GM18873 (cell line): ENCODE results near the gene RSPRY1.
"Not testable (repeated sequence)": the region's sequence is repeated elsewhere in the genome, so short reads cannot be mapped to it uniquely, and the experiment has no call there.

Experiments
- ATAC-seq: cut with Tn5 transposase; IDR thresholded peaks from one replicate; pipeline ENCODE4 v1.9.1; 2021; ENCODE audit warnings: mild to moderate bottlenecking, moderate library complexity, moderate number of reproducible peaks; ENCODE audit not compliant: unreplicated experiment, low FRiP score

RSPRY1 gene

DNA sequence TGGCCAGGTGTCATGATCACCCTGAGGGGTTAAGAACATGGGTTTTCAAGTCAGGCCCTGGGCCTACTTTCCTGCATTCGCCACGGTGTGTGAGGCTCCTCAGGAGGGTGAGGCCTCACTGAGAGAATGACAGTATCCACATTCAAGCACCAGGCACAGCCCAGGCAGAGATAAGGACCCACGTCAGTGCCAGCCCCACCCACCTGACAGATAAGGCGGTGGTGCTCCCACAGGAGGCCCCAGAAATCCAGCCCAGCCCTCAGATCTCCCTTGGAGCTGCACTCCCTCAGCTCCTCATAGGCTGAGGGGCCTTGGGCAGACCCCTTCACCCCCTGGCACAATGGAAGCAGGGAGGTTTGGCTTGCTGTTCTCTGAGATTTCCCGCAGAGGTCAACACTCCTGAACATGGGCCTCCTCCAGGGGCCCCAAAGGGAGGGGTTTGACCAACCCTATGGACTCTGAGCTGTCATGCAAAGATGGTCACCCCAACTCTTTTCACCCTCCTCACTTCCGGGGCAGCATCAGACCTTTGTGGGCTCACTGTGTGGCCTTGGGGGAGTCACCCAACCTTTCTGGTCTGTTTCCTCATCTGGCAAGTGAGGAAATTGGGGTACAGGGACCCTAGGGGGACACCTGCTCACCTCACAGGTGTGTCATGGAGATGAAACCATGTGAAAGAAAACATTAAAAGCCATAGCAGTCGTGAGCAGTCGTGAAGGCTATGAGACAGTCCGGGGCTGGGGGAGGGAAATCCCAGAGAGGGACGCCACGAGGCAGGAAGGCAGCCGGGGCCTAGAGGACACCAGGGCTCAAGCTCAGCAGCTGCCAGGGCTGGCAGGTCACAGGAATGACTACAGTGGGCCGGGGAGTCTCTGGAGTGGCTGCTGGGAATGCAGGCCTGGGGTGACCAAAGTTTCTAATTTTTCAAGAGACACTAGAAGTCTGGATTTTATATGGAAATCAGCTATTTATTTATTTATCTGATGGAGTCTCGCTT, 83.0 kb downstream of the RSPRY1 start:
- no peak for ATAC-seq

DNA sequence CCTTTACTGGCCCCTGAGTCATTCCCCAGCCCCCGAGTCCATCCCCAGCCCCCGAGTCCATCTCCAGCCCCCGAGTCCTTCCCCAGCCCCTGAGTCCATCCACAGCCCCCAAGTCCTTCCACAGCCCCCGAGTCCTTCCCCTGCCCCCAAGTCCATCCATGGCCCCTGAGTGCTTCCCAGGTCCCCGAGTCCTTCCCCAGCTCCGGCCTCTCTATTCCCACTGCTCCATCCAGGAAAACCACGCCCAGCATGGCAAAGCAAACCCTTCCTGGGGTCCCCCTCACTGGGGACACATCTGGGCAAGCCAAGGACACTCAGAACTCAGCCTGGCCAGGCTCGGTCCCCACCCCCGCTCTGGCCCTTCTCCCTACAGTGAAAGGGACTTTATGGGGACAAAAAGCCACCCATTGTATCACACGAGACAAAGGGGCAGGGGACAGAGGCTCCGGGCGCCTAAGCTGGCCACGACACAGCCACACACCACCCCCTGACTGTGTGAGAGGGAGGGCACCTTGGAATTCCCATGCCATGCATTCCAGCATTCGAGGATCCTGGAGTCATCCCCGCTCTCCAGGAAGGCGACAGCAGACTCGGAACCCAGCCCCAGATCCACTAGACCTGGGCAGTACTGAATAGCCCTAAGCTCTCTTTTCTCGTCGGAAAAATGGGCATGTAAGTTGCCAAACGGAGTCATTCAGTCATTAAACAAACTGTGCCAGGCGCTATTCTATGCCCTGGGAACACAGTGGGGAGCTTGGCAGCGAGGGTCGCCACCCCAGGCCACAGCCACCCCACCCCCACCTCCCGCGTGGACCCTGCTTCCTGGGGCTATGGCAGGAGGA, 84.3 kb downstream of the RSPRY1 start:
- ATAC-seq, result no peak

DNA sequence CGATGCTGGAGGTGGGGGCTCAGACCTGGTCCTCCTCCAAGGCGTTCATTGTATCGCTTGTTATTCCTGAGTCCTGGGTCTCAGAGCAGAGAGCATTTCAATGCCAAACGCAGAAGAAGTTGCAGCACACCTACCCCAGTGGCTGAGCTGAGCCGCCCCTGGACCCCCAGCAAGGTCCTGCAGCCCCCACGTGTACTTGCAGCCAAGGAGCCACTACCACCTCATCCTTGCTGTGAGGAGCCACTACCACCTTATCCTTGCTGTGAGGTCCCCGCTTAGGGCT, 84.9 kb downstream of the RSPRY1 start:
- ATAC-seq, result no peak

DNA sequence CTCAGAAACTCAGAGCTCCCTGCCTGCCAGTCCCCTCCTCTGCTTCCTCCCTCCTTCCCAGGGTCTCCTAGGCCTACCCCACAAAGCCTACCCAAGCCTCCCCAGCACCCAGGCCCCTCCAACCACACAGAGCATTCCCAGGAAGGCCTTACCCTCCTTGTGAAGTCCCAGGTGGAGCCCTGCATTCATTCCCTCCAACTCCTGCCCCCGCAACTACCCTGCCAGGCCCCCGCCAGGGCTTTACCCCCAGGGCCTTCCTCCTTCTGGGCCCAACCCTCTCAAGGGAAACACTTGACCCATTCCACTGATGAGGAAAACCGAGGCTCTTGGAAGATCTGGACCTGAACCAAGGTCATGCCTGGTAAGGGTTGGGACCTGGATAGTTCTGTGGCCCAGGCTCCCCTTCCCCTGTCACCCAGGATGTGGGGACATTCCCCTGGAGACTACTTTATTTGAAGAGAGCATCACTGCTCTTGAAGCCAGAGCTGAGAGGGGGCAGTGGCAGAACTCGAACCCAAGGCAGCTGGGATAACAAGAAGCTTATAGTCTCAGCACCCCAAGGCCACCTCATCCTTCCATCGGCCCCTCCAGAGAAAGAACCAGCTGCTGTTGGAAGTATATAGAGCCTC, 85.9 kb downstream of the RSPRY1 start:
- no peak for ATAC-seq

DNA sequence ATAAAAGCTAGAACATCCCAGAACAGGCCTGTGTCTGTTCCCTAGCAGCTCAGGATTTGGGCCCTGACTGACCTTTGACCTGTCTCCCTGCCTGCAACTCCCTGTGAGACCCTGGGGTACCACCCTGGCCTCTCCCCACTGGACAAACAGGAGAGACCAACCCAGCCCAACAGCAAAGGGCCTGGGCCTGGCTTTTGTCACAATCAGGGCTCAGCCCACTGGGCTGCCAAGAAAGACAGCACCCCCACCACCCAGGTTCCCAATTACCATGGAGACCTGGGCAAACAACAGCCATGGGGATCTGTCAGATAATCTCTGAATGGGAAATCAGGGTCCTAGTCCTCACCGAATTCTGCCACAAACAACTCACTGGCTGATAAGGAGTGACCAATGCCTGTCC, 87.2 kb downstream of the RSPRY1 start:
- no peak for ATAC-seq

DNA sequence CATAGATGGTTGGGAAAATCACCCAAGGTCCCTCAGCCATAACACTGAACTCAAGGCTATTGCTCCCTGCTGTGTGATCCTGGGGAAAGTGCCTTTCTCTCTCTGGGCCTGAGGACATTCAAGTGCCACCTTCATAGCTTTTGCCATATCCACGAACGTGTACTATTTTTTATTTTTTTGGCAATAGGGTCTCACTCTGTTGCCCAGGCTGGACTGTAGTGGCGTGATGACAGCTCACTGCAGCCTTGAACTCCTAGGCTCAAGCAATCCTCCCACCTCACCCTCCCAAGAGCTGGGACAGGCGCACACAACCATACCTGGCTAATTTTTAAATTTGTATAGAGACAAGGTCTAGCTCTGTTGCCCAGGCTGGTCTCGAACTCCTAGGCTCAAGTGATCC, 87.7 kb downstream of the RSPRY1 start:
- ATAC-seq, result no peak

DNA sequence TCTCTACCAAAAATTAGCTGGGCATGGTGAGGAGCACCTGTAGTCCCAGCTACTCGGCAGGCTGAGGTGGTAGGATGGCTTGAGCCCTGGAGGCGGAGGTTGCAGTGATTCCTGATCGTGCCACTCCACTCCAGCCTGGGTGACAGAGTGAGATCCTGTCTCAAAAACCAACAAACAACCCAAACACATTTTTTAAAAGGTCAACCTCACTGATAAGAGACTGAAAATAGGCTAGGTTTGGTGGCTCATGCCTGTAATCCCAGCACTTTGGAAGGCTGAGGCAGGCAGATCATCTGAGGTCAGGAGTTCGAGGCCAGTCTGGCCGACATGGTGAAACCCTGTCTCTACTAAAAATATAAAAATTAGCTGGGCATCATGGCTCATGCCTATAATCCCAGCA, 89.8 kb downstream of the RSPRY1 start:
- not testable (repeated sequence) for ATAC-seq

DNA sequence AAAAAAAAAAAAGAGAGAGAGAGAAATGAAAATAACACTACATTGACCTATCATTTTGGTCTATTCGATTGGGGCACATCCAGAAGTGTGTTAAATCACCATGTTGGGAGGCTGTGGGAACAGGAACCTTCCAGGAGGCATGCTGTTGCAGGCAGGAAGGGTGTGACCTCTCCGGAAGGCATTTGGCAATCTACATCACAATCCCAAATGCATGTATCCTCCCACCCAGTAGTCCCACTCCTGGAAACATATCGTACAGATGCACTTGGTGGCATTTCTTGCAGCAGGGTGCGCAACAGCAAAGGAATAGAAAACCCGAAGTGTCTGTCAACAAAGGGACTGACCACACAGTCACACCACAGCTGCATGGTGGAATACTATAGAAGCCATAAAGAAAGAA, 90.5 kb downstream of the RSPRY1 start:
- no peak for ATAC-seq

DNA sequence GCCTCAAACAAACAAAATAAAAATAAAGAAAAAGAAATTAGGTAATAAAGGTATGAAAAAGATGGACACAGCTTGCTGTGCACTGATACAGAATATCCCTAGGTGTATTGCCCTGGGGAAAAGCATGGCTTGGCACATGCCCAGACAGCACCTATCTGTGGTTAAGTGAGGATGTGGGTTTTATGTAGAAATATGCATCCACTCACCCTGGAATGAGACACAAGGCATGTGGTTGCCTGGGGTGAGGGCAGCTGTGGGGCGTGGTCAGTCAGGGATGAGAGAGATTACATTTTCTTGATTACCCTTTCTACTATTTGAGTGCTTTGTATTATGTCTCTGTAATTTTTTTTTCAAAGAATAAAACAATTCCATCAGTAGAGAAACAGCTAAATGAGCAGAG, 91.5 kb downstream of the RSPRY1 start:
- no peak for ATAC-seq

DNA sequence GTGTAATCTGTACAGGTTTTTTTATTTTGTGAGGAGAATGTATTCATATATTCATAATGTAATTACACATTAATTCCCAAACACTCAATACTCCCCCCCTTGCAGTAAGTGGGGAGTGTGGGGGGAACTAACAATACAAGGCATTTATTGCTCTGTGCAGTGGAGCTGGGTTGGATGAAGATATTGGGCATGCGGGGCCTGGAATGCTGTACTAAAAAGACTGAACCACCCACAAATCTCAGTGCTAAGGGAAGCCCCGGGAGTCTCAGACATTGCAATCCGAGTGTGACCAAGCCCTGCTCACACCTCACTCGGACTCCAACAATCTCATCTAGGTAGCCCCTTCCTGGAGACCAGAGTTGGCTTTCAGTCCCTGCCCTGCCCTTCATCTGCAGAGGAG, 92.4 kb downstream of the RSPRY1 start:
- ATAC-seq, result no peak

DNA sequence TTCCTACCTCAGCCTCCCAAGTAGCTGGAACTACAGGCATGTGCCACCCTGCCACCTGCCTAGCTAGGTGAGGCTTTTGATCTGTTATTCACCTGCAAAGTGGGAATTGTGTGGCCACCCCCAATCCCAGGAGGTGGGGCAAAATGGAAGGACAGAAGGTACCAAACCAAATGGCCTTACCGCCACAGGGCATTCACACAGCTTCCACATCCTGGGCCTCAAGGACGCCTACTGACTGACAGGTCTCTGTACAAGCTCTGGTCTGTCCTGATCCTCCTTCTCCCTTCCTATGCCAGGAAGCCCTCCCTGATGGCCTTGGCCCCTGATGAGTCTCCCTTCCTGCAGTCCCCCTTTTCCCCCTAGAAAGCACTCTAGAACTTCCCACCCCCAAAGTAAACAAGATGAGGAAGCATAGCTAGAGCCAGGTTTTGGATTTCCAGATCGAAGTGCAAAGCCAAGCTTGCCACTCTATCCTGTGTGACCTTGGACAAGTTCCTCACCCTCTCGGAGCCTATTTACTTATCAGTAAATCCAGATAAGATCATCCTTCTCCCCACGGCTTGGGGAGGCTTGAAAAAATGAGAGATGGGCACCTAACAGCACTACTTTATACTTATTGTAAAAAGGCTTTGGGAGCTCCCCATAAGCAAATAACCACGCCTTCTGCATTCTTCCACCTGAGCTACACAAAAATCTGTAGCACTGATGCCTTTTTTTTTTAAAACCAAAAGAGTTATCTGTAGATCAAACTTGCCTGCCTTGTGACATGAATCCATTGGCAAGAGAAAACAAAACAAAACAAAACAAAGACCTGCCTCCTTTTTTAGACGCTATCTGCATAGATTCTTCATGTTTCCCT, 93.9 kb downstream of the RSPRY1 start:
- ATAC-seq, result no peak

DNA sequence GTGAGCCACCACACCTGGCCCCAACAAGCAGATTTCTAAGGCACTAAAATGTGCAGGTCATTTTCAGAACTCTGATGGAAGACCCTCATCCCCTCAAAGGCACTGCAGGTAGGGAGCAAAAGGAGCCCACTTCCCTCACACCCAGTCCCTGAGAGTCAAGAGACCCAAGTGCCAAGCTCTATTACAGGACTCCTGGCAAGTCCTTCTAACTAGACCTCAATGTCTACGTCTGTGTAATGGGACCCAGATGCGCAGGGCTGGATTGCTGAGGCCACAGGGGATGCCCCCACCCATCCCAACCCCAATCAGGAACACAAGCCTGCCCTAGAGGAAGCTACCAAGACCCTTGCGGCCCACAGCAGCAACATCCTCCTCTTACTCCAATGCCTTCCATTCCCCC, 95.7 kb downstream of the RSPRY1 start:
- ATAC-seq, result no peak

DNA sequence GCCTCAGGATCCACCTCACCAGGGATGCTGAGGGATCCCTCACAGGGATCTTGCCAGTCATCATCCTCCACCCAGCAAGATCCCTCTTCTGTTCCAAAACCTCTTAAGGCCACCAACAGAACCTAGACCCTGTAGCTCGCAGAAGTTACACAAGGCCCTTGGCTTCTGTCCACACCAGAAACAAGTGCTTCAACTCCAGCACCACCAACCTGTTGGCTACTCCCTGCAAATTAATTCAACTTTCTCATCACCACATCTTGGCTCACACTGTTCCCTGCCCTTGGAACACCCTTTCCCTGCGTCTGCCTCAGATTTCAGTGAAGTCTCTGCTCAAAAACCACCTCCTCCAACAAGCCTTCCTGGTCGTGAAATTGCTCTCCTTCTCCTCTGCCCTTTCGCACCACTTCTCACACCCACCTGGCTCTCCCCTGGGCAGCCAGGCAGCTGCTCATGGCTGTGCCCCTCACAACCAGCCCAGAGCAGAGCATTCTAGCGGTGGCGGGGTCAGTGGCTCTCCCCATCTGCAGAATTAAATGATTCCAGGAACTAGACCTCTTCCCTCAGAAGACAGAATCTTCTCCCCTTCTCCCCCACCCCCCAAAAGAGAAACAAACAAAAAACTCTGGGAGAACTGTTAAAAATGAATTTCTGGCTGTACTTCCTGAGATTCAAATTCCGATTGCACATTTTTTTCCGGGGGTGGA, 96.5 kb downstream of the RSPRY1 start:
- ATAC-seq, result no peak

DNA sequence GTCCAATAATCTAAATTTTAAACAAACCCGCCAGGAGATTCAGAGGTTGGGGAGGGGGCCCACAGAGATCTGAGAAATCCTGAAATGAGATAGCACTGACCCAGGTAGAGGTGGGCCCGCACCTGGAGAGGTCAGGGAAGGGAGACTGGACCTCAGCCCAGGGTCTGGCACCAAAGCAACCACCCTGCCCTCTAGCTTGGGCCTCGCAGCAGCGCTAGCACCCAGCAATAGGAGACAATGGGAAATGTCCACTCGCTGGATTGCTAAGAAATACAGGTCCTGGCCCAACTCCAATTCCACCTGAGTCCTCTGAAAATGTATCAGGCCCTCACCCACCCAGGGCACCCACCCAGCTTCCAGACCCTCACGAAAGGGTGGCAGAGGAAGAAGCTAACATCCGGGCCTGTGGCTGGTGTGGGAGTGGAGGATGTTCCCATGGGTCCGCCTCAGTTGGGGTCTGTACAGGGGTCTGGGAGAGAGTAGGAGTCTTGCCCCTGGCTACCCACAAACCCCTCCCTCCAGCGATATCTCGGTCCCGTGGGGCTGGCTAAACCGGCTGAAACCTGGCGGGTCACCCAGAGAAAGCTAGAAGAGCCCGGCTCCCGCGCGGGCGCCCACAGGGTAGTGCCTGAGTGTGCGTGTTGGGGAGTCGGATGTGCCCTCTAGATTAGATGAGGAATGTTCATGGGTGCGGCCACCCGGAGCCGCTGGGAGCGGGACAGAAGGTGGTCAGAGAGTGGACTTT, 97.3 kb downstream of the RSPRY1 start:
- no peak for ATAC-seq

DNA sequence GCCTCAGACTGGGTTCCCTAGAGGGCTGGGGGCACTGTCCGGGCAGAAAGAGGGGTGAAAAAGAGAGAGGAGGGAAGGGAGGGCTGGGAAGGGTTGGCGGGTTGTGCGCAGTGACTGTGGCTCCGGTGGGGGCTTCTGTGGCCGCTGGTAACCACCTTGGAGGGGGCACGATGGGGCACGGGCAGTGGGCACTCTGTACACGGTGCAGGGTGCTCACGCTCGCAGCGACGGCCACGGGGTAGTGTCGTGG, 97.8 kb downstream of the RSPRY1 start:
- ATAC-seq, result no peak

DNA sequence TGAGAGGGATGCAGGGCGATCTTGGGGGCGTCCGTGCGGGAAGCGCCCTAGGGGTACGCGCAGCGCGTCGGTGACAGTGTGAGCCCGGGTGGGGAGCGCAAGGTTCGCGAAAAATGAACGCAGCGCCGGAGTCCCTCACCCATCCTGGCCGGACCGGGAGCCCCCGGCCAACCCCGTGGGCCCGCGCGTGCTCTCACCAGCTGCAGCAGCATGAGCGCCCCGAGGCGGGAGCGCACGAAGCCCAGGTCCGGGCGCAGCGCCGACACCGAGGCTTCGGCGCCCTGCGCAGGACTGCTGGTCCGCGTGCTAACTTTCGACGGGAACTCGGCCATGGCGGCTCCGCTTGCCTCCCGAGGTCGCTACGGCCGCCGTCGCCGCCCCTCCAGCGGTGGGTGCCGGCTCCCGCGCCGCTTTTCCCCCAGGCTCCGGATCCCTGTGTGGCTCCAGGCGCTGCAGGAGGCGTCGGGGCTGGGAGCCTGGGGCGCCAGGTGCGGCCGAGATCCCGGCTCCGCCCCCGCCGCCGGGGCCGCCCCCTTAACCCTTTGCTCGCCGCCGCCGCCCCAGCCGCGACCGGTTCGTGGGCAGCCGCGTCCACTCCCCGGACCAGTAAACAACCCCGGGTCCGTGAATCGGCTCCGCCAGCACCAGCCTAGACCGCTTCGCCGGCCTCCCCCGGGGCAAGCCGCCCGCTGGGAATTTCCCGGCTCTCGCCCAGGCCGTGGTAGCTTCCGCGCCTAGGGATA, 98.3 kb downstream of the RSPRY1 start, which contains the start of gene PLLP:
Gene PLLP (minus strand): TSS at position 464 of the 743 bp plus-strand sequence. CDS start 132 bp downstream, at position 332.
- ATAC-seq, result no peak

DNA sequence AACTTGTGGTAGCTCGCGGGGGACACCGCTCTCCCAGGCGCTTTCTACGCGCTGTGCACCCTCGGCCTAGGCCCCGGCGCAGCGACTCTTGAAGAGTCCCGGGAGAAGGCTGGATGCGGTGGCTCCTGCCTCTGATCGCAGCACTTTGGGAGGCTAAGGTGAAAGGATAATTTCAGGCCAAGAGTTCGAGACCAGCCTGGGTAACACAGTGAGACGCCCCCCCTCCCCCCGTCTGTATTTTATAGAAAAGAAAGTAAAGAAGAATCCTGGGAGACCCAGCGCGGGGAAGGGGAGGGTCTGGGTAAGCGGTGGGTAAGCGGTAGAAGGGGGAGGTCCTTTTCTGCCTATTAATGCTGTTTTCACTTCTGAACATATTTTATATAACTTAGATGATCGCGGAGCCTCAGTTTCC, 98.8 kb downstream of the RSPRY1 start:
- ATAC-seq, result no peak

DNA sequence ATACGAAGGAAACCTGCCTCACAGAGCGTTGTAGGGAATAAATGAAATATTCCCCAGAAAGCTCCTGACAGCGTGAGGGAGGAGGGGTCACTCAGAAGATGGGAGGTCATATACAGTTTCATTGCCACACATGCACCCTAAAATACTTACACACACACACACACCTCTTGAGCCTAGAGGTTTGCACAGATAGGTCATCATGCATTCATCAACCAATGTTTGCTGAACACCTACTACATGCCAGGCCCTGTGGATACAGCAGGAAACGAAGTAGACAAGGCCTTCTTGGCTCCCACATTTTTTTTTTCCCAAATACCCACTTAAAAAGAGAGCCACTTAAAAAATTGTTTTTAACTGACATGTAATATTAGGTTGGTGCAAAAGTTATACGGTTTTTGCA, 99.2 kb downstream of the RSPRY1 start:
- no peak for ATAC-seq
